Mesendoderm (in vitro differentiated cells): ENCODE results near the gene LYSMD4.
A peak's percentile ranks its signal among the peaks of the same experiment; 100 is the strongest.
"Not testable (repeated sequence)": the region's sequence is repeated elsewhere in the genome, so short reads cannot be mapped to it uniquely, and the experiment has no call there.

Experiments
- DNase-seq: peaks from one replicate; pipeline ENCODE4 v3.0.0; 2013
- H2AK5ac ChIP-seq: 2 replicates; pipeline ENCODE4 v1.6.1; 2013; ENCODE audit warnings: low read length, inconsistent platforms
- H2BK120ac ChIP-seq: 2 replicates; pipeline ENCODE4 v1.6.1; 2013; ENCODE audit warnings: low read depth, mild to moderate bottlenecking, low read length, moderate library complexity, mixed read lengths
- H2BK15ac ChIP-seq: replicated peaks from 2 replicates; pipeline ENCODE4 v1.6.1; 2013; ENCODE audit warnings: low read depth, mild to moderate bottlenecking, moderate library complexity
- H2BK5ac ChIP-seq: 2 replicates; pipeline ENCODE4 v1.6.1; 2013; ENCODE audit warnings: low read length, inconsistent platforms
- H3K18ac ChIP-seq: 2 replicates; pipeline ENCODE4 v1.6.1; 2013; ENCODE audit warnings: mild to moderate bottlenecking, low read length, mixed read lengths
- H3K23ac ChIP-seq: one replicate; pipeline ENCODE4 v1.6.1; 2013; ENCODE audit warnings: low read length
- H3K27ac ChIP-seq: 2 replicates; pipeline ENCODE4 v1.5.1; 2013; ENCODE audit warnings: low read depth, mild to moderate bottlenecking, inconsistent platforms, low read length, moderate library complexity
- H3K27me3 ChIP-seq: 2 replicates; pipeline ENCODE4 v1.6.1; 2013; ENCODE audit warnings: low read length, control low read depth, mild to moderate bottlenecking, inconsistent platforms; ENCODE audit not compliant: insufficient read depth, poor library complexity
- H3K36me3 ChIP-seq: 2 replicates; pipeline ENCODE4 v1.6.1; 2013; ENCODE audit warnings: low read length, inconsistent platforms; ENCODE audit not compliant: control insufficient read depth, insufficient read depth
- H3K4ac ChIP-seq: one replicate; pipeline ENCODE4 v1.6.1; 2013; ENCODE audit warnings: low read depth, mild to moderate bottlenecking, low read length, moderate library complexity
- H3K4me1 ChIP-seq: 2 replicates; pipeline ENCODE4 v1.6.1; 2013; ENCODE audit warnings: low read depth, low read length, inconsistent platforms; ENCODE audit not compliant: control insufficient read depth
- H3K4me2 ChIP-seq: 2 replicates; pipeline ENCODE4 v1.6.1; 2013; ENCODE audit warnings: low read length
- H3K4me3 ChIP-seq: 2 replicates; pipeline ENCODE4 v1.5.1; 2013; ENCODE audit warnings: mild to moderate bottlenecking, low read length
- H3K56ac ChIP-seq: one replicate; pipeline ENCODE4 v1.6.1; 2013; ENCODE audit warnings: low read length
- H3K79me1 ChIP-seq: 2 replicates; pipeline ENCODE4 v1.6.1; 2013; ENCODE audit warnings: low read length, inconsistent platforms
- H3K79me2 ChIP-seq: 2 replicates; pipeline ENCODE4 v1.6.1; 2013; ENCODE audit warnings: mild to moderate bottlenecking, low read length; ENCODE audit not compliant: control insufficient read depth, insufficient read depth
- H3K9ac ChIP-seq: 2 replicates; pipeline ENCODE4 v1.6.1; 2013; ENCODE audit warnings: low read length, inconsistent platforms
- H4K5ac ChIP-seq: one replicate; pipeline ENCODE4 v1.6.1; 2013; ENCODE audit warnings: low read length
- H4K8ac ChIP-seq: one replicate; pipeline ENCODE4 v1.6.1; 2013; ENCODE audit warnings: low read depth, mild to moderate bottlenecking, control low read depth, low read length, moderate library complexity
- WGBS: extraction: QIAGEN DNeasy Blood & Tissue Kit; methylation state at CpG from one replicate; pipeline ENCODE4 v1.1.7; 2013; ENCODE audit warnings: low lambda C conversion rate, missing lambda C conversion rate; ENCODE audit not compliant: insufficient coverage; ENCODE audit errors: extremely low coverage; 5-methylcytosine and 5-hydroxymethylcytosine counted together

The LYSMD4 gene

DNA sequence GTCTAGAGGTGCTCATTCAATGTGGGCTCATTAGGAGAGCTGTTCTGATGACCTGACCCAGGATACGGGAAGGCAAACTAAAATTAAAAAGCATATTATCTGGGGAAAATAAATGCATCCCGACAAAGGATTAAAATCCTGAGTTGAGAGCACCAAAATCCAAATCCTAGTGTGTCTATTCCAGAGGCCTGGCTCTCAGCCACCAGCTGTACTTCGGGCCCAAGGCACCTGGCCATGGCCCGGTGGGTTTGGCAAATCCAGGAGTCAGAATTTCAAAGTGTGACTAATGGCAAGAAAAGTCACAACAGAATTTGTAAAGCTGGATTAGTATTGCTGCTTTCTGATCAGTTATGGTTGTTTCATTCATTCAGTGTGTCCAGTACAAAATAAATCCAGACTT lies 2.6 kb upstream of the LYSMD4 start:
- Histone ChIP-seq H3K79me2 (no peaks in the 10 kb centered on the region), H3K4me3 (no peak overlapping the region), H3K27ac (no peak overlapping the region), H3K23ac (no peak overlapping the region), H3K4ac (no peak overlapping the region), H2AK5ac (no peak overlapping the region), H2BK120ac (no peak overlapping the region), H3K79me1 (no peaks in the 10 kb centered on the region), H3K9ac (no peak overlapping the region), H3K4me1 (peaks cover 2% of the 10 kb centered on the region), H3K18ac (no peak overlapping the region), H4K5ac (no peak overlapping the region), H4K8ac (no peak overlapping the region), H3K4me2 (no peak overlapping the region), H3K27me3 (no peaks in the 10 kb centered on the region), H3K36me3 (no peaks in the 10 kb centered on the region), H2BK5ac (no peak overlapping the region), H2BK15ac (no peak overlapping the region), H3K56ac (no peak overlapping the region)
- no peak for DNase-seq
- WGBS, result no CpG with 5 or more reads among the region's 4 CpGs

DNA sequence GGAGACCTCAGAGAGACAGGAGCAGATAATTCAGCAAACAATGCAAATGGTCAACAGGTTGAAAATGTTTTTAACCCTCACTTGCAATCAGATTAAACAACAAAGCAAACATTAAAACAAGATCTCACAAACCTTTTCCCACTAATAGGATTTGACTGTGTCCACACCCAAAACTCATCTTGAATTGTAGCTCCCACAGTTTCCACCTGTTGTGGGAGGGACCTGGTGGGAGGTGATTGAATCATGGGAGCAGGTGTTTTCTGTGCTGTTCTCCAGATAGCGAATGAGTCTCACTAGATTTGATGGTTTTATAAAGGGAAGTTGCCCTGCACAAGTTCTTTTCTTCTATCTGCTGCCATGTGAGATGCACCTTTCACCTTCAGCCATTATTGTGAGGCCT lies 1.3 kb upstream of the LYSMD4 start:
- Histone ChIP-seq H3K4me1 (peaks cover 2% of the 10 kb centered on the region), H2AK5ac (no peak overlapping the region), H3K79me2 (no peaks in the 10 kb centered on the region), H3K27ac (no peak overlapping the region), H3K79me1 (no peaks in the 10 kb centered on the region), H3K4me2 (no peak overlapping the region), H3K23ac (no peak overlapping the region), H3K27me3 (no peaks in the 10 kb centered on the region), H2BK5ac (no peak overlapping the region), H3K56ac (no peak overlapping the region), H2BK15ac (no peak overlapping the region), H3K18ac (no peak overlapping the region), H3K4me3 (no peak overlapping the region), H4K8ac (no peak overlapping the region), H3K36me3 (no peaks in the 10 kb centered on the region), H2BK120ac (no peak overlapping the region), H4K5ac (no peak overlapping the region), H3K4ac (no peak overlapping the region), H3K9ac (no peak overlapping the region)
- no CpG with 5 or more reads among the region's 1 CpG for WGBS
- DNase-seq, result no peak

DNA sequence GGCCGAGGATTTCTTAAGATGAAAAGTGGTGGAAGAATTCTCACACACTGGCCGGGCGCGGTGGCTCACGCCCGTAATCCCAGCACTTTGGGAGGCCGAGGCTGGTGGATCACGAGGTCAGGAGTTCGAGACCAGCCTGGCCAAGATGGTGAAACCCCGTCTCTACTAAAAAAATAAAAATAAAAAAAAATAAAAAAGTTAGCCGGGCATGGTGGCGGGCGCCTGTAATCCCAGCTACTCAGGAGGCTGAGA lies 729 bp upstream of the LYSMD4 start:
- not testable (repeated sequence) for H3K79me1 ChIP-seq, H3K4me1 ChIP-seq, H2AK5ac ChIP-seq, H3K4me3 ChIP-seq, DNase-seq, H3K36me3 ChIP-seq, H3K23ac ChIP-seq, H3K27me3 ChIP-seq, H2BK15ac ChIP-seq, H3K4me2 ChIP-seq, H4K5ac ChIP-seq, H2BK5ac ChIP-seq, H3K79me2 ChIP-seq, H3K4ac ChIP-seq, H3K27ac ChIP-seq, H2BK120ac ChIP-seq
- Histone ChIP-seq H4K8ac (peak overlapping the region; percentile 78), H3K56ac (peak overlapping the region; percentile 71), H3K18ac (peak overlapping the region; percentile 34), H3K9ac (peak overlapping the region; percentile 55)
- no CpG with 5 or more reads among the region's 13 CpGs for WGBS

DNA sequence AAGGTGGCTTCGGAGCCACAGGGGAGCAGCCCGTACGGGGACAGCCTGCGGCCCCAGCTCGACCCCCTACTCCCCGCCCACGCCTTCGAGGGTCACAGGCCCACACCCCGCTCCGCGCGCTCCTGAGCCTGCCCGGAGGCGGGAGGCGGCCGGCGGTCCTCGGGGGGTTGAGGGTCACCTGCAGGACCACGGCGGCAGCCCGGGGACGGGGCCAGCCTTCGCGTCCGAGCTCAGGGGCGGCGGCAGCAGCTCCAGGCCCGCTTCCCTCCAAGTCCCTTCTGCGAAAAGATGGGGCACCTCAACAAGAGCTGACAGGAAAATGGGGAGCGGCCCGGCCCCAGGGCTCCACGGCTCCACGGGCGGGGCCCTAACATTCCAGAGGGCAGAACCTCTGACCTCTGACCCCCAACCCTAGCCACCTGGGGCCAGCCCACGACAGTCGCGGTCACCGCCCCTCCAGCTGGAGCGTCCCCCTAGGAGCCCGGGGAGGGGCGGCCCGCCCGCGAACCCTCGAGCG lies 428 bp downstream of the LYSMD4 start:
- Histone ChIP-seq H3K4me3 (peak overlapping the region; percentile 63), H2BK15ac (no peak overlapping the region), H2AK5ac (no peak overlapping the region), H4K8ac (peak overlapping the region; percentile 7), H3K56ac (peak overlapping the region; percentile 88), H3K79me1 (no peaks in the 10 kb centered on the region), H4K5ac (no peak overlapping the region), H3K4ac (peak overlapping the region; percentile 18), H3K23ac (no peak overlapping the region), H3K36me3 (no peaks in the 10 kb centered on the region), H3K4me2 (peak overlapping the region; percentile 78), H3K9ac (peak overlapping the region; percentile 78), H2BK120ac (no peak overlapping the region), H3K79me2 (no peaks in the 10 kb centered on the region), H3K18ac (peak overlapping the region; percentile 65), H3K27me3 (no peaks in the 10 kb centered on the region), H3K4me1 (peaks cover 2% of the 10 kb centered on the region), H2BK5ac (no peak overlapping the region), H3K27ac (peak overlapping the region; percentile 72)
- no CpG with 5 or more reads among the region's 46 CpGs for WGBS
- no peak for DNase-seq

DNA sequence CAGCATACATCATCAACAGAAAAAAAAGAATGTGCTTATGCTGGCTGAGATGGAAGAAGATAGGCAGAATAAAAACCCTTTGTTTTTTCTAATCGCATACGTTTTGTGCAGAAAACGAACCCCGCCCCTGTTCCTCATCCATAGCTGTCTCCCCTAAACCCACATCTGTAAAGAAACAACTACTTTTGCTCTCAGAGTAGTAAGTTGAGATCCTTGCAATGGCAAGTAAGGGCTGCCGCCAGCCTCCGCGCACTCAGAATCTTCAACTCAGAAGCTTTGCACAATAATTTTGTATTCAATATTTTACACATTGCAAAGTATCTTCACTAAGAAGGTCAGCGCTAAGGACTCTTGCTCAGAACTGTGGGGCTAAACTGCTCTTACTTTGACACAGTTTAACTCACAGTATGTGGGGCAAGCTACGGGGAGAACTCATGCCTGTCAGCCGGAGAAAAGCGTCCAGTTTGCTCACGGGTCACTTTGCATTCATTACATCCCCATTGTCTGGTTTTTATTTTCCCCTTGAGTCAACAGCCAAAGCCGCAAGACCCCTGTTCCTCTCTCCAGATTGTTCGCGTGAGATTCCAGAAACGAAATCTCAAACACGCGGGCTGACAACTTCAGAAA lies 1.0 kb downstream of the LYSMD4 start:
- DNase-seq, result no peak
- WGBS, result no CpG with 5 or more reads among the region's 18 CpGs
- Histone ChIP-seq H3K9ac (peak overlapping the region; percentile 78), H3K56ac (peak overlapping the region; percentile 88), H3K27ac (no peak overlapping the region), H3K4me3 (peak overlapping the region; percentile 63), H3K18ac (no peak overlapping the region), H3K36me3 (no peaks in the 10 kb centered on the region), H3K79me1 (no peaks in the 10 kb centered on the region), H3K27me3 (no peaks in the 10 kb centered on the region), H2BK15ac (no peak overlapping the region), H3K4me1 (peaks cover 2% of the 10 kb centered on the region), H3K23ac (no peak overlapping the region), H3K4ac (no peak overlapping the region), H3K4me2 (peak overlapping the region; percentile 78), H4K5ac (no peak overlapping the region), H4K8ac (no peak overlapping the region), H3K79me2 (no peaks in the 10 kb centered on the region), H2BK5ac (no peak overlapping the region), H2AK5ac (no peak overlapping the region), H2BK120ac (no peak overlapping the region)
